NCI-H2029 (cell line): ENCODE measurements around the gene PSG11.
"Not testable (repeated sequence)": the region's sequence is repeated elsewhere in the genome, so short reads cannot be mapped to it uniquely, and the experiment has no call there.

Experiments used
- DNase-seq: peaks from one replicate; lab custom pipeline; 2025; lab: John Stamatoyannopoulos, UW

Gene PSG11

GRCh38 chr19:43026369-43026768, at the start of gene PSG11:
TSS of gene PSG11 (minus strand) at chr19:43026469. CDS start at chr19:43026372, 97 bp downstream.
- not testable (repeated sequence) for DNase-seq

- DNase-seq: not testable (repeated sequence)
These were observed 36.1 kb upstream of the PSG11 start for GRCh38 chr19:43062418-43062817.

DNA sequence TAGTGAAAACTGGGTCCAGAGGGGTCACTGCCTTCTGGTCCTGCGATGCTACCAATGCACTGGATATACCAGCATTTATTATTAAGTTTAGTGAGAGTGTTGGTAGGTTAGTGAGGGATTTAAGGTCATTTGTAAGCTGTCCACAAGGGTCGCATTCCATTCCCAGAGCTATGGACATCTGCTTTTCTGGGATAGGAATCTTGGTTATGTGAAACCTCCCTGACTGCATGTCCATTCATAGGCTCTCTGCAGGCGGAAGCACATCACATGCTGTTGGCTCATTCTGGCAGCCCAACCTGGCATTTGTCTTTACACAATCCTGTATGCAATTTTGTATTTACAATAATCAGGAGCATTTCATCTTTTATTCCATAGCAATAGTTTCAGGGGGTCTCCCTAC, 35.1 kb upstream of the PSG11 start:
- DNase-seq: not testable (repeated sequence)

GRCh38 chr19:43060254-43060653, 34.0 kb upstream of the PSG11 start:
- not testable (repeated sequence) for DNase-seq

GRCh38 chr19:43059482-43059881, 33.2 kb upstream of the PSG11 start:
- not testable (repeated sequence) for DNase-seq

GRCh38 chr19:43058440-43058839, 32.2 kb upstream of the PSG11 start:
- DNase-seq: not testable (repeated sequence)

GRCh38 chr19:43047966-43048365, 21.7 kb upstream of the PSG11 start:
- DNase-seq: not testable (repeated sequence)

DNA sequence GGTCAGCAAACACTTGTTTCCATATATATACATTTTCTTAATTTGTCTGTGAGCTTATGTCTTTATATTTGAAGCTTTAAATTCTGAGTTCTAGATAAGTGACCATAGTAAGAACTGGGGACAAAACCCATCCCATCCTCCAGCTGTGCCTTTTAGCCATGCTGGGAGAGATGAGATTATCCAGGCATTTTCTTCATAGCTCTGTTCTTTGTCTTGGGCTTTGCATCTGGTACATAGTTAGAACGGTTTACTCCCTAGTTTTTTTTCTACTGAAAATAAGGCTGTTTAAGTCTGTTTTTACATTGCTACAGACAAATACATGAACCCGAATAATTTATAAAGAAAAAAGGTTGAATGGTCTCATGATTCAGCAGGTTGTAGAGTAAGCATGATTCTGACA, 20.3 kb upstream of the PSG11 start:
- not testable (repeated sequence) for DNase-seq

GRCh38 chr19:43043492-43044180, 17.4 kb upstream of the PSG11 start:
- not testable (repeated sequence) for DNase-seq

GRCh38 chr19:43031645-43032044, 5.4 kb upstream of the PSG11 start:
- not testable (repeated sequence) for DNase-seq

DNA sequence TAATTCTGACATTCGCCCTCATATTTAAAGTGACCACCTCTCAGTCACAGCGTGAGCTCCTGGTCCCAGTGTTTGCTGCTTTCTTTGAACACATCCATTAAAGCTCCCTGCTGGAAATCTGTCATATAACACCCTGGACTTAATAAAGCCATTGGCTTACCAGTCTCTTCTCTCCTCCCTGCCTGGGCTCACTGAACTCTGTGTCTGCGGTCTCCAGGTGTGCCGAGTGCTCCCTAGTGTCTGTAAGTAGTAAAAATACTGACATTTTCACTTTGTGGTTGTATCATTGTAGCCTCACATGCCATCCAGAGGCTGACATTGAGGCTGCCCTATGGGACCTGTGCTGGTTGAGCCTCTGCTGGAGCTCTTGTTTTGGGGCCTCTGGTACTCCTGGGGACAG, 2.6 kb upstream of the PSG11 start:
- no peak for DNase-seq

DNA sequence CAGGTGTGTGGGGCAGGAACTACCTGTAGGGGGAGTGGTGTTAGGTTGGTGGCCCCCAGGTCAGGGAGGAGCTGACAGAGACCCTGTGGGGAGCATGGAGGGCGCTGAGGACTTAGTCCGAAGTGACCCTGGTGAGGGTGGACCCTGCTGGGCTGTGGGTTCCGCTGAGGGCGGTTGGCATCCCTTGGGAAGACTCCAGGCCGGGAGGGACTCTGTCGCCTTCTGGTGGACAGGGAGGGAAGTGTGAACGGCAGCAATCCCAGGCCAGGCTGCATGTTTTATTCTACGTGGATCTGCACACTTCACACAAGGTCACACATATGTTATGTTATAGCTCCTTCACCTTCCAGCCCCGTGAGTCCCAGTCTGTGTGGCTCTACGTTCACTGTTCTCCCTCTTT, 1.7 kb upstream of the PSG11 start:
- not testable (repeated sequence) for DNase-seq

GRCh38 chr19:43027061-43027460, 792 bp upstream of the PSG11 start:
- not testable (repeated sequence) for DNase-seq

DNA sequence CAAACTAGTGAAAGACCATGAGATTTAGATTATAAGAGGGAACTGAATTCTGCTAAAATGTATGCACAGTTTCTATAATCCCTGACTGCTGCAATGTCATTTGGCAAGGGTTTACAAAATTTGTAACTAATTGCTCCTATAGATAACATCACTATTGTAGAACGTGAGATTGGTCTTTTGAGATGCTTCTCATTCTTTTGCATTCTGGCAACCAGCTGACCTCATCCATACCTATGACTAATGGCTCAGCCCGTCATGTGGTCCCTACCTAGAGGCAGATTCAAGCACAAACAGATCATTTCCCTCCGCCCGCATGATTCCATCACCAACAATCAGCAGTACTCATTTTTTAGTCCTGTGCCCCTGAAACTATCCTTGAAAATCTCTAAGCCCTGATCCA, 4.2 kb downstream of the PSG11 start:
- DNase-seq: not testable (repeated sequence)

GRCh38 chr19:43021629-43022028, 4.6 kb downstream of the PSG11 start:
- DNase-seq: not testable (repeated sequence)

GRCh38 chr19:43019588-43019987, 6.7 kb downstream of the PSG11 start:
- not testable (repeated sequence) for DNase-seq

GRCh38 chr19:43005841-43006240, 20.4 kb downstream of the PSG11 start:
- DNase-seq: not testable (repeated sequence)

DNA sequence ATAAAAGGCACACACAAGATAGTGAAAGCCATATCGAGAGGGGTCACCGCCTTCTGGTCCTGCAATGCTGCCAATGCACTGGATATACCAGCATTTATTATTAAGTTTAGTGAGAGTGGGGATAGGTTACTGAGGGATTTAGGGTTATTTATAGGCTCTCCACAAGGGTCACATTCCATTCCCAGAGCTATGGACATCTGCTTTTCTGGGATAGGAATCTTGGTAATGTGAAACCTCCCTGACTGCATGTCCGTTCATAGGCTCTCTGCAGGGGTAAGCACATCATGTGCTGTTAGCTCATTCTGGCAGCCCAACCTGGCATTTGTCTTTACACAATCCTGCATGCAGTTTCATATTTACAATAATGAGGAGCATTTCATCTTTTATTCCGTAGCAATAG, 21.4 kb downstream of the PSG11 start:
- not testable (repeated sequence) for DNase-seq

DNA sequence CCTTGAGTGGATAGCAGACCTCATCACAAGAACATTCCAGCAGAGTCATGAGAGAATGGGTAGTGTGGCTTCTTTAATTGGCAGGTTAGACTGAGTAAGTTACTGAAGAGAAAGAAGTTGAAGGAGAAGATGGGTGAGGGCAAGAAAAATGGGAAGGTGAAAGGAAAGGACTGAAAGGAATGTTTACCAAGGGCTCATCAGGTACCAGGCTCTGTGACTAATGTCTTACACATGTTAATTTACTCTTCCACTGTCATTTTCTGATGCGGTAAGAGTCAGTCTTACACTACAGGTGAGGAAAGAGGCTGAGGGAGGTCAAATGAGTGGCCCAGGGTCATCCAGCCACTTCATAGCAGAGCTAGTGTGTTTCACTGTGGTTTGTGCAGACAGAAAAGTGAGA, 22.6 kb downstream of the PSG11 start:
- DNase-seq: not testable (repeated sequence)

DNA sequence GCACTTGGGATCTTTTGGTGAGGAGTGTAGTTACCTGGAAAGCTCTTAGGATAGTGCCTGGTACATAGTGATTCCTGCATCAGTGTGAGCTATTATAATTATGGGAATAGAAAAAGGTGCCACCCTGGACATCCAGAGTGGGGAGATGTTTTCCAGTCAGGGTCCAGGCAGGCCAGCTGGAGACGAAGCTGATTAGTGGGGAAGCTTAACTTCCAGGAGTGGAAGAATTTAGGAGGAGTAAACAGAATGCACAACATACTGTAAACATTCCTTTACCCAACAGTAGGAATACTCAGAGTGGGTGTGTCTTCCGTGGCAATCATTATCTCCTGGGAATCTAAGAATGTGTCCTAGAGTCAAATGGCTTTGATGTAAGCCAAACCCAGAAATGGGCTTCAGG, 23.3 kb downstream of the PSG11 start:
- not testable (repeated sequence) for DNase-seq

DNA sequence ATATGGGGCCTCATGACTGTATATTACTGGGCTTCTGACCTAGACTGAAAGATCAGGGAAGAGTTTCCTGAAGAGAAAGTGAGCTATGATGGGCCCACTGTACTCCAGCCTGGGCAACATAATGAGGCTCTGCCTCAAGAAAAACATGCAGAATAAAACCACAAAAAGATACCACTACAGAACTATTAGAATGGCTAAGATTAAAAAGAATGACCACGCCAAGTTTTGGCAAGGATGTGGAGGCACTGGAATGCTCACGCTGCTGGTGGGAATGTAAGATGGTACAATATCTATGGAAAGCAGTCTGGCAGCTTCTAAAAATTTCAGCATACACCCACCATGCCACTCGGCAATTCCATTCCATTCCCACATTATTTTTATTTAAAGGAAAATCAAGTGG, 30.1 kb downstream of the PSG11 start:
- not testable (repeated sequence) for DNase-seq

DNA sequence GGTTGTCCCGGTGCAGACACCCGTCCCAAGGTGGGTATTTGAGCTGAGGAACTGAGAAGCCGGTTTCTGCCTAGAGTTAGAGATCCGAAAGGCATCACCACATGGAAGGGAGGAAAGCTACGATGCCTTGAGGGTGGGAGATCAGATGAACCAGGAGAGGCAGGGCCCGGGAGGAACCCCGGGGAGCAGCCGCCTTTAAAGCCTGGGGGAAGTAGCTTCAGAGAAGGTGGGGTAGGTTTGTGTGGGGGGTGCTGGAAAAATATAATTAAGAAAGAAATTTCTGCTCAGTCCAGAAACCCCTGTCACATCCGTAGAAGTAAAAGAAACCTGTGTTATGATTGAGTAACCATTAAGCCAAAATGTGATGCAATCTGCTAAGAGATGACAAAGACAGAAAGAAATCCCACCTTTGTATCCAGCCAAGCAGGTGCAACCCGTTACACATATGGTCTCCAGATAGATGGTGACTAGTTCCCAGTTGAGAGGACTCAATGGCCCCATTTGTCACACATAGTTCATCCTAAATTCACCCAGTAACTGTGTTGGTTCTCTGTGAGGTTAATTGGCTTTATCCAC, 34.2 kb downstream of the PSG11 start:
- DNase-seq: not testable (repeated sequence)

DNA sequence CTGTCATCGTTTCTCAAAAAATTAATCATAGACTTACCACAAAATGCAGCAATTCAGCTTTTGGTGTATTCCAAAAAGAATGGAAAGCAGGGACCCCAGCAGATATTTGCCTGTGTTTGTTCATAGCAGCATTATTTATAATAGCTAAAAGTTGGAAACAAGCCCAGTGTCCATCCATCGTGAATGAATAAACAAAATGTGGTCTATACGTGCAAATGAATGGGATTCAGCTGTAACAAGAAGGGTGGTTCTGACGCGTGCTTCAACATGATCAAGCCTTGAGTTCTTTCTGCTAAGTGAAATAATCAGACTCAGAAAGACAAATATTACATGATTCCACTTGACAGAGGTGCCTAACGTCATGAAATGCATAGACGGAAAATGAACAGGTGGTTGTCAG, 36.4 kb downstream of the PSG11 start:
- no peak for DNase-seq

DNA sequence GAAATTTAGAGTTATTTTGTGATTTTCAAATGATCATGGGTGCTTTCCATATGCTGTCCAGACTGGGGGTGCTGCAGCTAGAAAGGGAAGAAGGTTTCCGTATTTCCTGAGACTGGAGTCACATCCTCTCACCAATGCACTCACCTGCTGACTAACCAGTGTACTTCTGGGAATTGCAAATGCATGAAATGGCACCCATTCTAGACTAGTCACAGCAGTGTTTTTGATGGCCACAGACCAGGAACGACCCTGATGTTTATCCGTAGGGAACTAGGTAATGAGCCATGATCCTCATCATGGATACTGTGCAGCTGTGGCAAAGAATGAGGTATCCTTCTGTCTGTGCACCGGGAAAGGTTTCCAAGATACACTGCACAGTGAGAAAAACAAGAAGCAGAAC, 37.1 kb downstream of the PSG11 start:
- not testable (repeated sequence) for DNase-seq
